ENCODE results near the gene PI4K2B. TPM values are rescaled to one million over a fixed set of nuclear protein-coding genes. Genes with fewer than 3 reads are reported as not detected.

The PI4K2B gene
- polyA plus RNA-seq, 1 donor (not counting 4 experiments of a cell fraction or from before 2014, with no cell fraction given), result 16.7 TPM

- H3K4me2 ChIP-seq (ENCODE audit: control insufficient read depth, extremely low read depth, insufficient read depth, low read depth, low read length), result no peak overlapping the region
- no peaks in the 10 kb centered on the region for H3K4me1 ChIP-seq (ENCODE audit: control insufficient read depth, extremely low read depth, insufficient read depth, low read length)
- H3K4me3 ChIP-seq (ENCODE audit: control insufficient read depth in 2 of 3, extremely low read depth in 1 of 3, insufficient read depth in 2 of 3, low read depth in 1 of 3, low read length in 3 of 3), result no peak overlapping the region
- no peaks in the 10 kb centered on the region for H3K27me3 ChIP-seq (ENCODE audit: control insufficient read depth, extremely low read depth, insufficient read depth, low read length)
- TF ChIP-seq EZH2 (IDR thresholded peaks at IDR 0.05; ENCODE audit: low read length) (no peak), CTCF (optimal IDR thresholded peaks at IDR 0.05 in 1 of 3, IDR thresholded peaks at IDR 0.05 in 1 of 3, conservative IDR thresholded peaks at IDR 0.05 in 1 of 3; ENCODE audit: extremely low read depth in 1 of 3, insufficient read depth in 2 of 3, low read length in 3 of 3) (no peak)
- no peak overlapping the region for H2AFZ ChIP-seq (ENCODE audit: control insufficient read depth, low read length)
- FAIRE-seq (no peak), DNase-seq (ENCODE audit: low read depth, low spot score) (no peak)
- H3K27ac ChIP-seq (ENCODE audit: control insufficient read depth, insufficient read depth, low read length), result no peak overlapping the region
- dilution Hi-C loops (cut with MboI; ENCODE audit: extremely low pct_ligation_motif_present, low sequenced_read_pairs), result no loop called here
- no peaks in the 10 kb centered on the region for H3K79me2 ChIP-seq (ENCODE audit: control insufficient read depth, insufficient read depth, low read length)
- H3K9me1 ChIP-seq (ENCODE audit: control insufficient read depth, extremely low read depth, insufficient read depth, low read length), result no peaks in the 10 kb centered on the region
- H3K9me3 ChIP-seq (ENCODE audit: control insufficient read depth, low read depth, low read length), result no peaks in the 10 kb centered on the region
- H4K20me1 ChIP-seq (ENCODE audit: control insufficient read depth, extremely low read depth, insufficient read depth, low read length), result no peaks in the 10 kb centered on the region
- H3K36me3 ChIP-seq (ENCODE audit: control insufficient read depth in 2 of 2, extremely low read depth in 1 of 2, insufficient read depth in 2 of 2, low read length in 2 of 2), result no peaks in the 10 kb centered on the region
- no peak overlapping the region for H3K9ac ChIP-seq (ENCODE audit: control insufficient read depth, extremely low read depth, insufficient read depth, low read length)
Measured at GRCh38 chr4:25291158-25291733, 57.4 kb downstream of the PI4K2B start.

- Histone ChIP-seq H4K20me1 (ENCODE audit: control insufficient read depth, extremely low read depth, insufficient read depth, low read length) (no peaks in the 10 kb centered on the region), H2AFZ (ENCODE audit: control insufficient read depth, low read length) (no peak overlapping the region), H3K4me3 (ENCODE audit: control insufficient read depth in 2 of 3, extremely low read depth in 1 of 3, insufficient read depth in 2 of 3, low read depth in 1 of 3, low read length in 3 of 3) (no peak overlapping the region), H3K4me1 (ENCODE audit: control insufficient read depth, extremely low read depth, insufficient read depth, low read length) (peaks cover 8% of the 10 kb centered on the region), H3K9me1 (ENCODE audit: control insufficient read depth, extremely low read depth, insufficient read depth, low read length) (no peaks in the 10 kb centered on the region), H3K27ac (ENCODE audit: control insufficient read depth, insufficient read depth, low read length) (no peak overlapping the region), H3K9ac (ENCODE audit: control insufficient read depth, extremely low read depth, insufficient read depth, low read length) (no peak overlapping the region), H3K27me3 (ENCODE audit: control insufficient read depth, extremely low read depth, insufficient read depth, low read length) (no peaks in the 10 kb centered on the region), H3K36me3 (ENCODE audit: control insufficient read depth in 2 of 2, extremely low read depth in 1 of 2, insufficient read depth in 2 of 2, low read length in 2 of 2) (no peaks in the 10 kb centered on the region), H3K9me3 (ENCODE audit: control insufficient read depth, low read depth, low read length) (no peaks in the 10 kb centered on the region), H3K79me2 (ENCODE audit: control insufficient read depth, insufficient read depth, low read length) (no peaks in the 10 kb centered on the region), H3K4me2 (ENCODE audit: control insufficient read depth, extremely low read depth, insufficient read depth, low read depth, low read length) (no peak overlapping the region)
- TF ChIP-seq CTCF (optimal IDR thresholded peaks at IDR 0.05 in 1 of 3, IDR thresholded peaks at IDR 0.05 in 1 of 3, conservative IDR thresholded peaks at IDR 0.05 in 1 of 3; ENCODE audit: extremely low read depth in 1 of 3, insufficient read depth in 2 of 3, low read length in 3 of 3) (no peak), EZH2 (IDR thresholded peaks at IDR 0.05; ENCODE audit: low read length) (no peak)
- DNase-seq (ENCODE audit: low read depth, low spot score), result no peak
- no peak for FAIRE-seq
- dilution Hi-C loops (cut with MboI; ENCODE audit: extremely low pct_ligation_motif_present, low sequenced_read_pairs), result no loop called here
Measured at GRCh38 chr4:25297528-25298242, 63.9 kb downstream of the PI4K2B start.

Data from keratinocyte (primary cell).